ENCODE measurements around the gene KMT2B. TPM values are rescaled to one million over a fixed set of nuclear protein-coding genes. Genes with fewer than 3 reads are reported as not detected.

KMT2B gene
- total and polyA plus RNA-seq, 4 donors = 21.7 to 41.0 (median 27.5) TPM

DNA sequence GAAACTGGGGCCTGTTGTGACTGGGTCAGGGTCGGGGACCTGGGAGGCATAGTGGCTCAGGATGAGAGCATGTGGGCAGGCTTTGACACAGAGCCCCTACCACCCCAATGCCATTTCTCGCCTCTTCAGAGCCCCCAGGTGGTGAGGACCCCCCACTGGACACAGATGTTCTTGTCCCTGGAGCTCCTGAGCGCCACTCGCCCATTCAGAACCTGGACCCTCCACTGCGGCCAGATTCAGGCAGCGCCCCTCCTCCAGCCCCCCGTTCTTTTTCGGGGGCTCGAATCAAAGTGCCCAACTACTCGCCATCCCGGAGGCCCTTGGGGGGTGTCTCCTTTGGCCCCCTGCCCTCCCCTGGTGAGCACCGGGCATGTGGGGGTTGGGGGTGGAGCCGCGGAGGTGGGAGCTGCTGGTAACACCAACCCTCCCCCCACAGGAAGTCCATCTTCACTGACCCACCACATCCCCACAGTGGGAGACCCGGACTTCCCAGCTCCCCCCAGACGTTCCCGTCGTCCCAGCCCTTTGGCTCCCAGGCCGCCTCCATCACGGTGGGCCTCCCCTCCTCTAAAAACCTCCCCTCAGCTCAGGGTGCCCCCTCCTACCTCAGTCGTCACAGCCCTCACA is 14.1 kb downstream of the KMT2B start:
- no peaks in the 10 kb centered on the region for H3K9me3 ChIP-seq (ENCODE audit: control insufficient read depth in 4 of 4, insufficient read depth in 3 of 4, low read length in 3 of 4)
- H3K27ac ChIP-seq (ENCODE audit: low read depth in 1 of 2, low read length in 1 of 2) = no peak overlapping the region
- H3K27me3 ChIP-seq (ENCODE audit: control insufficient read depth in 3 of 3, insufficient read depth in 3 of 3, low read length in 2 of 3) = no peaks in the 10 kb centered on the region
- H3K4me1 ChIP-seq (ENCODE audit: control insufficient read depth in 5 of 5, insufficient read depth in 5 of 5, low read length in 5 of 5) = no peaks in the 10 kb centered on the region
- H3K4me3 ChIP-seq = no peak overlapping the region
- H3K9ac ChIP-seq (ENCODE audit: insufficient read depth in 1 of 2, low read length in 2 of 2) = no peak overlapping the region
- WGBS, 2 donors = 90% methylated on average over 21 of the region's 21 CpGs
- peaks cover 5 to 83% (median 36%) of the 10 kb centered on the region in 4 donors for H3K36me3 ChIP-seq (ENCODE audit: control insufficient read depth in 4 of 4, insufficient read depth in 4 of 4, low read length in 4 of 4)
- no peak for DNase-seq
- ATAC-seq (ENCODE audit: insufficient read depth, low FRiP score) = no peak
- TF ChIP-seq, protein P1, sequence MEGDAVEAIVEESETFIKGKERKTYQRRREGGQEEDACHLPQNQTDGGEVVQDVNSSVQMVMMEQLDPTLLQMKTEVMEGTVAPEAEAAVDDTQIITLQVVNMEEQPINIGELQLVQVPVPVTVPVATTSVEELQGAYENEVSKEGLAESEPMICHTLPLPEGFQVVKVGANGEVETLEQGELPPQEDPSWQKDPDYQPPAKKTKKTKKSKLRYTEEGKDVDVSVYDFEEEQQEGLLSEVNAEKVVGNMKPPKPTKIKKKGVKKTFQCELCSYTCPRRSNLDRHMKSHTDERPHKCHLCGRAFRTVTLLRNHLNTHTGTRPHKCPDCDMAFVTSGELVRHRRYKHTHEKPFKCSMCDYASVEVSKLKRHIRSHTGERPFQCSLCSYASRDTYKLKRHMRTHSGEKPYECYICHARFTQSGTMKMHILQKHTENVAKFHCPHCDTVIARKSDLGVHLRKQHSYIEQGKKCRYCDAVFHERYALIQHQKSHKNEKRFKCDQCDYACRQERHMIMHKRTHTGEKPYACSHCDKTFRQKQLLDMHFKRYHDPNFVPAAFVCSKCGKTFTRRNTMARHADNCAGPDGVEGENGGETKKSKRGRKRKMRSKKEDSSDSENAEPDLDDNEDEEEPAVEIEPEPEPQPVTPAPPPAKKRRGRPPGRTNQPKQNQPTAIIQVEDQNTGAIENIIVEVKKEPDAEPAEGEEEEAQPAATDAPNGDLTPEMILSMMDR (IDR thresholded peaks at IDR 0.05; ENCODE audit: control extremely low read depth, extremely low read depth) = no peak

DNA sequence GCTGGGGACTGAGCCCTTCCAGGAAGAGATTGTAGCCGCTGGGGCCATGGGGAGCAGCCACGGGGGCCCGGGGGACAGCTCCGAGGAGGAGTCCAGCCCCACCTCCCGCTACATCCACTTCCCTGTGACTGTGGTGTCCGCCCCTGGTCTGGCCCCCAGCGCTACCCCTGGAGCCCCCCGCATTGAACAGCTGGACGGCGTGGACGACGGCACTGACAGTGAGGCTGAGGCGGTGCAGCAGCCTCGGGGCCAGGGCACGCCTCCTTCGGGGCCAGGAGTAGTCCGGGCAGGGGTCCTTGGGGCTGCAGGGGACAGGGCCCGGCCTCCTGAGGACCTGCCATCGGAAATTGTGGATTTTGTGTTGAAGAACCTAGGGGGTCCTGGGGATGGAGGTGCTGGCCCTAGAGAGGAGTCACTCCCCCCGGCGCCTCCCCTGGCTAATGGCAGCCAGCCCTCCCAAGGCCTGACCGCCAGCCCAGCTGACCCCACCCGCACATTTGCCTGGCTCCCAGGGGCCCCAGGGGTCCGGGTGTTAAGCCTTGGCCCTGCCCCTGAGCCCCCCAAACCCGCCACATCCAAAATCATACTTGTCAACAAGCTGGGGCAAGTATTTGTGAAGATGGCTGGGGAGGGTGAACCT is 14.9 kb downstream of the KMT2B start:
- Histone ChIP-seq H3K4me3 (no peak overlapping the region), H3K27me3 (ENCODE audit: control insufficient read depth in 3 of 3, insufficient read depth in 3 of 3, low read length in 2 of 3) (no peaks in the 10 kb centered on the region), H3K36me3 (ENCODE audit: control insufficient read depth in 4 of 4, insufficient read depth in 4 of 4, low read length in 4 of 4) (peaks cover 5 to 82% (median 34%) of the 10 kb centered on the region in 4 donors), H3K27ac (ENCODE audit: low read depth in 1 of 2, low read length in 1 of 2) (no peak overlapping the region), H3K9me3 (ENCODE audit: control insufficient read depth in 4 of 4, insufficient read depth in 3 of 4, low read length in 3 of 4) (no peaks in the 10 kb centered on the region), H3K9ac (ENCODE audit: insufficient read depth in 1 of 2, low read length in 2 of 2) (no peak overlapping the region), H3K4me1 (ENCODE audit: control insufficient read depth in 5 of 5, insufficient read depth in 5 of 5, low read length in 5 of 5) (no peaks in the 10 kb centered on the region)
- ATAC-seq (ENCODE audit: insufficient read depth, low FRiP score) = no peak
- DNase-seq = no peak
- 92 to 93% methylated on average over 25 of the region's 25 CpGs for WGBS, 2 donors
- TF ChIP-seq, protein P1 (IDR thresholded peaks at IDR 0.05; ENCODE audit: control extremely low read depth, extremely low read depth) = no peak

DNA sequence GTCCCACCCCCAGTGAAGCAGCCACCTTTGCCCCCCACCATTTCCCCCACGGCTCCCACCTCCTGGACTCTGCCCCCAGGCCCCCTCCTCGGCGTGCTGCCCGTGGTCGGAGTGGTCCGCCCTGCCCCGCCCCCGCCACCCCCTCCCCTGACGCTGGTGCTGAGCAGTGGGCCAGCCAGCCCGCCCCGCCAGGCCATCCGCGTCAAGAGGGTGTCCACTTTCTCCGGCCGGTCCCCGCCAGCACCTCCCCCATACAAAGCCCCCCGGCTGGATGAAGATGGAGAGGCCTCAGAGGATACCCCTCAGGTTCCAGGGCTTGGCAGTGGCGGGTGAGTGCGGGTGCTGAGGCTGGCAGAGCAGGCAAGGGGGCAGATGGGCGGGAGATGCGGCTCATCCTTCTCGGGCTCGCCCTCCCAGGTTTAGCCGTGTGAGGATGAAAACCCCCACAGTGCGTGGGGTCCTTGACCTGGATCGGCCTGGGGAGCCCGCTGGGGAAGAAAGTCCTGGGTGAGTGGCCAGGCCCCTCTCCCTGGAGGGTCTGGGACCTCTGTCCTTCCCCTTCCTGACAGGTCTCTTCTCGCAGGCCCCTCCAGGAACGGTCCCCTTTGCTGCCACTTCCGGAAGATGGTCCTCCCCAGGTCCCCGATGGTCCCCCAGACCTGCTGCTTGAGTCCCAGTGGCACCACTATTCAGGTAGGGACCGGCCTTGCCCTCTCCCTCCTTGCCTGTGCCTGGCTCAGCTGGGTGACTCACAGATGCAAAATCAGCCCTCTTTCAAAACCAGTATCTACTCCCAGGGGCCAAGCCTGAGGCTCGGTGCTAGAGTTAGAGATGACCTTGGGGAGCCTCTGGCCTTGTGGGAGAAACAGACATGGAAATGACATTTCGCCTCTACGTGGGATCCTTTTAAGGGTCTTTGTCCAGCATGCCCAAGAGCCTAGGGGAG is 15.7 kb downstream of the KMT2B start:
- no peaks in the 10 kb centered on the region for H3K4me1 ChIP-seq (ENCODE audit: control insufficient read depth in 5 of 5, insufficient read depth in 5 of 5, low read length in 5 of 5)
- no peaks in the 10 kb centered on the region for H3K9me3 ChIP-seq (ENCODE audit: control insufficient read depth in 4 of 4, insufficient read depth in 3 of 4, low read length in 3 of 4)
- H3K27ac ChIP-seq (ENCODE audit: low read depth in 1 of 2, low read length in 1 of 2) = no peak overlapping the region
- no peak overlapping the region for H3K4me3 ChIP-seq
- peaks cover 7 to 82% (median 37%) of the 10 kb centered on the region in 4 donors for H3K36me3 ChIP-seq (ENCODE audit: control insufficient read depth in 4 of 4, insufficient read depth in 4 of 4, low read length in 4 of 4)
- 94 to 97% methylated on average over 35 of the region's 35 CpGs for WGBS, 2 donors
- no peak overlapping the region for H3K9ac ChIP-seq (ENCODE audit: insufficient read depth in 1 of 2, low read length in 2 of 2)
- ATAC-seq (ENCODE audit: insufficient read depth, low FRiP score) = no peak
- TF ChIP-seq, protein P1 (IDR thresholded peaks at IDR 0.05; ENCODE audit: control extremely low read depth, extremely low read depth) = no peak
- no peak for DNase-seq
- H3K27me3 ChIP-seq (ENCODE audit: control insufficient read depth in 3 of 3, insufficient read depth in 3 of 3, low read length in 2 of 3) = no peaks in the 10 kb centered on the region
